AG08395 (cell line): Measurements from ENCODE around the gene P3R3URF.

Experiments
- DNase-seq: peaks from one replicate; pipeline ENCODE4 v3.0.0; 2012; ENCODE audit warnings: mixed read lengths, low spot score

P3R3URF gene

GRCh38 chr1:46193984-46194570, 17.8 kb upstream of the P3R3URF start:
- no peak for DNase-seq

GRCh38 chr1:46193285-46193684, 17.0 kb upstream of the P3R3URF start:
- DNase-seq: no peak

GRCh38 chr1:46192171-46192570, 15.9 kb upstream of the P3R3URF start:
- DNase-seq: no peak

GRCh38 chr1:46191033-46191701, 14.9 kb upstream of the P3R3URF start:
- DNase-seq: no peak

- DNase-seq: no peak
Measured at GRCh38 chr1:46190539-46190938, 14.3 kb upstream of the P3R3URF start.

GRCh38 chr1:46188295-46189030, 12.2 kb upstream of the P3R3URF start:
- DNase-seq: peak; percentile 30

- no peak for DNase-seq
Measured at GRCh38 chr1:46187106-46187869, 11.0 kb upstream of the P3R3URF start.

GRCh38 chr1:46186076-46186475, 9.8 kb upstream of the P3R3URF start:
- no peak for DNase-seq

GRCh38 chr1:46184920-46185658, 8.8 kb upstream of the P3R3URF start:
- DNase-seq: no peak

- DNase-seq: peak; percentile 28
Measured at GRCh38 chr1:46183926-46184557, 7.8 kb upstream of the P3R3URF start.

GRCh38 chr1:46183079-46183847, 7.0 kb upstream of the P3R3URF start:
- peak; percentile 95 for DNase-seq

GRCh38 chr1:46181343-46182260, 5.3 kb upstream of the P3R3URF start:
- DNase-seq: peak; percentile 12

- DNase-seq: no peak
Measured at GRCh38 chr1:46180082-46180616, 3.9 kb upstream of the P3R3URF start.

GRCh38 chr1:46179138-46180081, 3.1 kb upstream of the P3R3URF start:
- peak; percentile 90 for DNase-seq

GRCh38 chr1:46175243-46175642, 1.0 kb downstream of the P3R3URF start:
- DNase-seq: no peak

GRCh38 chr1:46174448-46175231, 1.6 kb downstream of the P3R3URF start, which contains the start of gene TSPAN1:
Gene TSPAN1, plus strand, starts transcription at chr1:46175087. Its CDS starts 6,021 bp downstream, at chr1:46181108.
- peak; percentile 51 for DNase-seq

GRCh38 chr1:46173361-46173856, 2.9 kb downstream of the P3R3URF start:
- peak; percentile 43 for DNase-seq
